ENCODE data around the gene ALOXE3.
A peak's percentile ranks its signal among the peaks of the same experiment; 100 is the strongest.

Gene ALOXE3

GRCh38 chr17:8117980-8118768 lies at the start of gene ALOXE3:
ALOXE3 (minus strand) TSS chr17:8118514; CDS start chr17:8117990, 524 bp downstream.
- peak; percentile 75 for DNase-seq (ENCODE audit: low spot score)

GRCh38 chr17:8167526-8167925 lies 49.2 kb upstream of the ALOXE3 start:
- no peak for DNase-seq (ENCODE audit: low spot score)

GRCh38 chr17:8166731-8167130 lies 48.4 kb upstream of the ALOXE3 start:
- DNase-seq (ENCODE audit: low spot score) = no peak

- DNase-seq (ENCODE audit: low spot score) = no peak
Observed at GRCh38 chr17:8164815-8165131, 46.5 kb upstream of the ALOXE3 start.

GRCh38 chr17:8163978-8164814 lies 45.9 kb upstream of the ALOXE3 start:
- peak; percentile 58 for DNase-seq (ENCODE audit: low spot score)

GRCh38 chr17:8162997-8163977 lies 45.0 kb upstream of the ALOXE3 start:
- DNase-seq (ENCODE audit: low spot score) = no peak

GRCh38 chr17:8162233-8162996 lies 44.1 kb upstream of the ALOXE3 start, which contains the start of gene VAMP2:
VAMP2 (minus strand) TSS chr17:8162948; CDS start chr17:8162879, 69 bp downstream.
- peak; percentile 78 for DNase-seq (ENCODE audit: low spot score)

- DNase-seq (ENCODE audit: low spot score) = no peak
Observed at GRCh38 chr17:8161289-8162232, 43.2 kb upstream of the ALOXE3 start.

GRCh38 chr17:8160741-8161221 lies 42.5 kb upstream of the ALOXE3 start:
- DNase-seq (ENCODE audit: low spot score) = no peak

- DNase-seq (ENCODE audit: low spot score) = no peak
Observed at GRCh38 chr17:8160224-8160577, 41.9 kb upstream of the ALOXE3 start.

- no peak for DNase-seq (ENCODE audit: low spot score)
Observed at GRCh38 chr17:8159459-8160223, 41.3 kb upstream of the ALOXE3 start.

GRCh38 chr17:8159032-8159400 lies 40.7 kb upstream of the ALOXE3 start:
- DNase-seq (ENCODE audit: low spot score) = no peak

GRCh38 chr17:8158267-8159031 lies 40.1 kb upstream of the ALOXE3 start:
- peak; percentile 81 for DNase-seq (ENCODE audit: low spot score)

GRCh38 chr17:8156246-8156992 lies 38.1 kb upstream of the ALOXE3 start:
- DNase-seq (ENCODE audit: low spot score) = peak; percentile 94

GRCh38 chr17:8155996-8156245 lies 37.6 kb upstream of the ALOXE3 start:
- no peak for DNase-seq (ENCODE audit: low spot score)

- no peak for DNase-seq (ENCODE audit: low spot score)
Observed at GRCh38 chr17:8155231-8155995, 37.1 kb upstream of the ALOXE3 start.

GRCh38 chr17:8154608-8155155 lies 36.4 kb upstream of the ALOXE3 start:
- no peak for DNase-seq (ENCODE audit: low spot score)

Data from AG20443 (cell line).